GM18526 (cell line): ENCODE data around the gene SH3RF3.

Experiments used
- POLR2A ChIP-seq: IDR thresholded peaks from 3 replicates; pipeline ENCODE4 v1.6.1; 2011; ENCODE audit not compliant: insufficient read length; ENCODE audit errors: extremely low read depth

Gene SH3RF3

GRCh38 chr2:109516445-109517117, 387.6 kb downstream of the SH3RF3 start:
- no peak for TF ChIP-seq POLR2A

DNA sequence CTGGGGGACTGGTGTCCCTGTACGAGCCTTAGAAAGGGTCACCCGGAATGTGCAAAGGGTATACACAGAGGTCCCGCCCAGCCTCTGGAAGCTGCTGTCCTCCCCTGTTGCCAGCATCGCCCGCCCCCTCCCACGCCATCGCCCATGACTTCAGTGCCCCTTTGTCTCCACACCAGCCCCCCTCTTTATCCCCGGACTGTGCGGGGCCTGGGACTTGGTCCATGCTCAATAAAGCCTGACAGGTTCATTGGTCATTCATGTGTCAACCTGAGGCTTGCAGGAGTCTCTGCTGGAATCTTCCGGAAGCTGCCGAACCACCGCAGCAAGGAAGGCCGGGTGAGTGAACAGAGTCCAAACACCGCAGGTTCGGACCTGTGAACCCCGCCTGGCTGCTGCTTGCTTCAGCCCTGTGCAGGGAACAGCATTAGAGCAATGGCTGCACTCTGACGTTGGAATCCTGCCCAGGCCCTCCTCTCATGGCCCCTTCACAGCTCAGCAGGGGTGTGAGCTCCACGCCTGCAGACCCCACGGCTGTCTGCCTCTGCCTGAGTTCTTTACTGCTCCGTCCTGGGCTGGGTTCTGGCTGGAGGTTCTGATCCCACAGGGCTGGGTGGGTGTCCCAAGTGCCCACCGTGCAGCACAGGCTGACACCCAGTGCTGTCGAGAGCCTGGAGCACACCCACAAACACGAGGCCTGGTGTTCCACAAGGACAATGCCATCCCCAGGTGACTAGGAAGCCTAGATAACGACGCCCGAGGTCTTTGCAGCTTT, 388.3 kb downstream of the SH3RF3 start:
- no peak for TF ChIP-seq POLR2A

DNA sequence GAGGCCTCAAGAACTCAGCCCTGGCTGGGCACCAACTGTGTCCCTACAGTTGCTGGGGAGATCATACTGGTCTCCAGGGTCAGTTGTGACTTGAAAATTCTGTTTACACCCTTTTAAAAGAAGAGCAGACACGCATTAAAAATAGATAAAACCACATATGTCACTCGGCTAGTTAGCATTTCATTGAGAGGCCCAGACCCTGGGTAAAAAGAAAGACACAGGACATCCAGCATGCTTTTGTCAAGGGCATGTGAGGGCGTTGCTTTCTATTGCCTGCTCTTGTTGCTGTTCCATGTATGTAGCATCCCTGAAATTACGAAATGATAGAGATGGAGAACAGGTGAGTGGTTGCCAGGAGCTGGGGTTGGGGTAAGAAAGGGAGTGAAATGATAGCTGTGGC, 390.5 kb downstream of the SH3RF3 start:
- TF ChIP-seq POLR2A = no peak

DNA sequence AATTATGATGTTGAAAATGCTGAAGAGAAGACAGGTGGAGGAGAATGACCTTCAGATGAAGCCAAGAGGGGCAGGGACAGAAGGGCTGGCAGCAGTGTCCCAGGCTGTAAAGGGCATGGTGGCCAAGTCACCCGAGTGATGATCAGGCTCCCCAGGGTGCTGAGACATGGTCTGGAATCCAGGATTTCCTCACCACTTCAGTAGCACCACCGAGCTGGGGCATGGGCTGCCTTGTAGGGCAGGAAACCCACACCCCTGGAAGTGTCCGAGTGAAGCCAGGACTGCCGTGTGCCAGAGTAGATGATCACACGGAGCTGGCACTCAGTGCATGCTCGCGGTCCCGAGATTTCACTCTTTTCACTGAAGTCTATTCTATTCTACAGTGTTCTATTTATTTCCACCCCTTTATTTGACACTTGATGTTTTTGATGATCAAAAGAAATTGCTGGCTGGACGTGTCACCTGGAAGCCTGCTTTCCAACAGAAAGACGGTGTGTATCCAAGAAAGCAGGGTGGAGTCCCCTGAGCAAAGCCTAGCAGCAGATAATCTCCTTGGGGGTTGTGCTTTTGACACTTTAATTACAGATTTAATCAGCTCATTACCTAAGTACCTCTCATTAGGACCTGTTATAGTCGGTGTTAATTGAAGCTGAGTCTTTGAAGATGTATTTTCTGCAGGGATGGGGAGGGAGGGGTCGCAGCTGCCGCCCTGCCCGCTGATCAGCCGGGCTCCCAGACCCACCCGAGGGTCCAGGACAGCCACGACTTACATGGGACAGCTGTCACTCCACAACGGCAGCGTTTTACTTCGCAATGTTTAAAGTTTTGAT, 392.4 kb downstream of the SH3RF3 start:
- no peak for TF ChIP-seq POLR2A

DNA sequence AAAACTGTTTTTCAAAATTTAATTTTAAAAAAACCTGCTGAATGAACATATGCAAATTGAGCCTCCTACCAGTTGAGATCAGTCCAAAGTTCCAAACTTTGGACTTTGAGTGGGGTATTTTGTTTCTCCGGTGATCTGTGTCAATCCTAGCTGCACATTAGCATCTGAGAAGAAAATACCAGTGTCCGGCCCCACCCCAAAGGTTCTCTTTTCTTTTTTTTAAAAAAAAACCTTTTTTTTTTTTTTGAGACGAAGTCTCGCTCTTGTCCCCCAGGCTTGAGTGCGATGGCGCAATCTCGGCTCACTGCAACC, 393.0 kb downstream of the SH3RF3 start:
- TF ChIP-seq POLR2A = no peak

- no peak for TF ChIP-seq POLR2A
Observed at GRCh38 chr2:109523121-109523520, 394.1 kb downstream of the SH3RF3 start.

DNA sequence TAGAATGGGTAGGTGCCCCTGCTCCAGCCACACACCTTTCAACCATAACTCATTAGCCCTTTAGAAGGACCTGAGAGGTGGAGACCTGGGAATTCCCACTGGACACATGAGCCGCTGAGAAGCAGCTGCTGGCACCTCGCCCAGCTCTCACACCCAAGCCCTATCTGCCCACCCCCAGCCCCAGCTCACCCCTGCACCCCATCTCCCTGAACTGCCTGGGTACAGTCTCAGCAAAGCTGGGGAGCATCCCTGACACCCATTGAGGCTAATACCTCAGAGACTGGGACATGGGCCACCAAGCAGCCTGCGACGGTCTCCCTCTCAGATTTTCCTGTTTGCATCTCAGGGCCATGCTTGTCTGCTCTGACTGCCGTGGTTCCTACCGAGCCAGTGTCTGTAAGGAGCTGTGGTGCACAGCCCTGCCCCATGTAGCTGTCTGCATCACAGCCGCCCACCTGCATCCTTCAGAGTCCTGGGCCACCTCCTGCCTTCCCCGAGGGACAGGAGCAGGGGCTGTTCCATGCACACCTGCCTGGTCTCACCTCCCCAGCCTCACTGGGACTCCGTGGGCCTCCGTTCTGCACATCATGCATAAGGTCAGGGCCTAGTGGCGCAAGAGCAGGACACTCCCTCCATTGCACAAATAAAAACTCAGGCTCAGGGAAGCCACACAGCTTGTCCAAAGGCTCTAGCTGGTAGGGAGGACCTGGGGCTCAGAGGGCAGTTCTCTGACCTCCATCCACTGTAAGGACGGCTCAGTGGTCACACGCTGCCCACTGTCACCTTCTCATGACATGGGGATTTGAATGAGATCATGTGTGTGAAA, 394.7 kb downstream of the SH3RF3 start:
- no peak for TF ChIP-seq POLR2A

DNA sequence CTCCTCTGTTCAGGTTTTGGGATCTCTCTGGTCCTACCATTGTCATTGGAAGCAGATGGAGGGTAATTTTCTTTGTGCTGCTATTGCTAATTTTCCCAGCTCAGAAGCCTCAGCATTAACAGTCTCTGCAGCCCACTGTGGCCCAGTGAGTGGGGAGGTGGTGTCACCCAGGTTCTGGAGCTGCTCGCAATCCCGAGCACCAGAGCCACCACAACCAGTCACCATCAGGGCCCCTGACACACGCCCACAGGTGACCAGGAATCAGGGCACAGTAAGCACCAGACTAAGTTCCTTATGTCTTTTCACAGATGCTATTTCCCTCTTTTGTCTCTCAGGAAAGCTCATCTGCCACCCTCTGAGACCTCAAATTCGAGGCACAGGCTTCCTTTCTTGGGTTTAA, 396.8 kb downstream of the SH3RF3 start:
- no peak for TF ChIP-seq POLR2A

DNA sequence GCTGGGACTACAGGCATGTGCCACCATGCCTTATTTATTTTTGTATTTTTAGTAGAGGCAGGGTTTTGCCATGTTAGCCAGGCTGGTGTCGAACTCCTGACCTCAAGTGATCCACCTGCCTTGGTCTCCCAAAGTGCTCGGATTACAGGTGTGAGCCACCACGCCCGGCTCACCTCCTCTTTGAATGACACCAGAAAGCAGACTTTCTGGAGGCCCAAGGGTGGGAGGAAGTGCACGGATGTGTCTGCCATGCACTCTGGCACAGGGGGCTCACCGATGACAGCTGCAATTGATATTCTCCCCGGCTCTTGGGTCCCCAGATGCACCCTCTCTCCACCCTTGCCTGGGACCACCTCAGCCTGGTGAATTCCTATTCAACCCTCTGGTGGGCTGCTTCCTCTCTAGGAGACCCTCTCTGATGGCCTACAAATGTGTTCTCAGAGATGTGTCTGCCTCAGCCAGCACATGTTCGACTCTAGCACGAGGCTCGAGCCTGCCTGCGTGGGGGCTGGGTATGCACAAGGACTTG, 397.5 kb downstream of the SH3RF3 start:
- no peak for TF ChIP-seq POLR2A

GRCh38 chr2:109527079-109527478, 398.1 kb downstream of the SH3RF3 start:
- no peak for TF ChIP-seq POLR2A

DNA sequence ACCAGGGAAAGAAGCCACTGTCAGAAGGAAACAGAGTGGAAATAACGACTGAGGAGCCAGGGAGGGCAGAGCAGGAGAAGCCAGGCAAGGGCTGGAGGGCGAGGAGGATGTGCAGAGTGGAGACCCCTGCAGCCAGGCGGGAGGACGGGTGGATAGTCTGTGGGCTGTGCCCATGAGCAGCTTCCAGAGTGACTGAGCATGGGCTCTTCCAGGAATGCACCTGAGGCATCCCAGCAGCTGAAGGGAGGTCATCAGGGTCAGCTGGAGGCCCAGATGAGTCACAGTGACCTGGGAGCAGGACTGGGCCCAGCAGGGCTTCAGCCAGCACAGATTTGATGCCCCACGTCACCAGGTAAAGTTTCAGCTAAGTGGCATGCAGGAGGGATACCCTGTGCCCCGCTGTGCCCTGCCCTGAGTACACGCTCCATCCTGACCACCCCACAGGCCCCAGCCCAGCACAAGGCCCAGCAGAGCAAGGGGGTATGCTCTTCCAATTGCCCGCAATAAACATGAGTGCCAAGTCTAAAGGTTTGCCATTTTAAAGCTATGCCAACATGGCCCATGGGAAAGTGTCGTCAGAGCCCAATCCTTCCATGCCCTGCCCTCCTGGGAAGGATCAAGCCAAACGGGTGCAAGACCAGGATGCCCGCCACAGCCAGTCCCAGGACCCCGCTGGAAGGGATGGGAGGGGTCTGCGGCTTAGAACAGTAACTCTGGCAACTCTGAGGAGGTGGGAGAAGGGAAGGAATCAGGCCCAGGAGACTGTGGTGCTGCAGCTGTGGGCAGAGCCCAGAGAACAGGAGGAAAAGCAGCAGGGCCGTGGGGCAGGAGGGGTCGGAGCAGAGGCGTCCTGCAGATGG, 399.1 kb downstream of the SH3RF3 start:
- TF ChIP-seq POLR2A = no peak

DNA sequence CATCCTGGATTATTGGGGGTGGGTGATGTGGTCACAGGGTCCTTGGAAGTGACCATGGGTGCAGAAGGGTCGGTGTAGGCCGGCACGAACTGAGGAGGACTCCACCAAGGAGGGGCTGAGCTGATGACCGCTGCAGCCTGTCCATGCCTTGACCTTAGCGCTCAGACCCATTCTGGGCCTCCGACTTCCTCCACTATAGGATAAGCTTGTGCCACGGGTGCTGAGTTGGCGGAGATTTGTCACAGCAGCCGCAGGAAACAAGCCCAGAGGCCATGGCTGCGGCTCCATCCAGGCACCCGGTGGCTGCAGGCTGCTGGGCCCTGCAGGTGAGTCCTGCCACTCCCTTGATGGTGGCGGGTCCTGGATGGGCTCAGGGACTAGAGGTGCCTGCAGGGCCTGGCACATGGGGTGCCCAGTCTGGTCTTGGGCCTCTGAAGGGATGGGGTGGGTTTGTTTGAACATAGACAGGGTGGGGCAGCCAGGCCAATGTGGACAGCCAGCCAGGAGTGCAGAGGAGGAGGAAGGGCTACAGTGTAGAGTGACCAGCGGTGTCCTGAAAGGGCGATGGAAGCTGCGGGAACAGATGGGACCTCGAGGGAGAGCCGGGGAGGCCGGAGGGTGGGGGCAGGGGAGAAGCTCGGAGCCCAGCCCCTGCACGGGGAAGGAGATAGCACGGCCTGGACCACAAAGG, 400.0 kb downstream of the SH3RF3 start:
- no peak for TF ChIP-seq POLR2A
